Stimulated activated CD8-positive, alpha-beta memory T cell treated with anti-CD3 and anti-CD28 coated beads, Interleukin-15, amount 100 ng/mL, for 48 hours (primary cell): ENCODE results near the gene MAT2A.
"Not testable (repeated sequence)": the region's sequence is repeated elsewhere in the genome, so short reads cannot be mapped to it uniquely, and the experiment has no call there.

Source experiments
- DNase-seq, 2 donors: peaks; one replicate each; pipeline ENCODE4 v3.0.0-alpha.2; 2020; ENCODE audit warnings: low read depth in 2 of 2

Gene MAT2A

GRCh38 chr2:85524336-85524908, 14.5 kb upstream of the MAT2A start:
- DNase-seq = no peak

GRCh38 chr2:85525029-85525428, 13.9 kb upstream of the MAT2A start:
- DNase-seq = no peak

- no peak for DNase-seq
These were observed 13.4 kb upstream of the MAT2A start for GRCh38 chr2:85525567-85525966.

GRCh38 chr2:85527787-85528186, 11.2 kb upstream of the MAT2A start:
- no peak for DNase-seq

- DNase-seq = no peak
These were observed 10.6 kb upstream of the MAT2A start for GRCh38 chr2:85528355-85528754.

- no peak for DNase-seq
These were observed 9.2 kb upstream of the MAT2A start for GRCh38 chr2:85529809-85530208.

GRCh38 chr2:85531589-85531988, 7.4 kb upstream of the MAT2A start:
- no peak for DNase-seq

GRCh38 chr2:85534099-85534498, 4.9 kb upstream of the MAT2A start:
- DNase-seq = no peak

- DNase-seq = no peak
These were observed 4.1 kb upstream of the MAT2A start for GRCh38 chr2:85534881-85535280.

GRCh38 chr2:85536479-85536878, 2.5 kb upstream of the MAT2A start:
- no peak for DNase-seq

GRCh38 chr2:85537600-85538506, 1.1 kb upstream of the MAT2A start:
- DNase-seq = peak in 1 of 2 donors; percentile 16

GRCh38 chr2:85539361-85540132, 579 bp downstream of the MAT2A start:
- peak; percentile 61 to 63 for DNase-seq

GRCh38 chr2:85540133-85540648, 1.2 kb downstream of the MAT2A start:
- DNase-seq = no peak

- DNase-seq = no peak
These were observed 2.3 kb downstream of the MAT2A start for GRCh38 chr2:85541262-85541661.

- no peak for DNase-seq
These were observed 2.9 kb downstream of the MAT2A start for GRCh38 chr2:85541753-85542457.

GRCh38 chr2:85542777-85543176, 3.8 kb downstream of the MAT2A start:
- no peak for DNase-seq

GRCh38 chr2:85544254-85544691, 5.3 kb downstream of the MAT2A start:
- not testable (repeated sequence) for DNase-seq

GRCh38 chr2:85544915-85545779, 6.2 kb downstream of the MAT2A start:
- not testable (repeated sequence) for DNase-seq

GRCh38 chr2:85545780-85546240, 6.8 kb downstream of the MAT2A start:
- no peak for DNase-seq

- DNase-seq = no peak
These were observed 8.3 kb downstream of the MAT2A start for GRCh38 chr2:85547089-85547858.
